Loucy (cell line): ENCODE measurements around the gene FAM20C.

ENCODE experiments used
- CTCF ChIP-seq: fragments of 200-600 bp; sonication (generic); conservative IDR thresholded peaks from 2 replicates; pipeline ENCODE4 v1.5.1; 2014; ENCODE audit warnings: mild to moderate bottlenecking, antibody characterized with exemption, low read length
- EZH2phosphoT487 ChIP-seq: fragments of 200-600 bp; IDR thresholded peaks from 2 replicates; pipeline ENCODE4 v1.6.1; 2018; ENCODE audit warnings: antibody characterized with exemption, mild to moderate bottlenecking, moderate library complexity, borderline replicate concordance

GRCh38 chr7:175955-176354 lies 16.4 kb upstream of the FAM20C start:
- TF ChIP-seq CTCF (no peak), EZH2phosphoT487 (no peak)
